PC-9 (cell line): ENCODE measurements around the gene GALNT1. TPM values are rescaled to one million over a fixed set of nuclear protein-coding genes. Genes with fewer than 3 reads are reported as not detected.

Experiments
- BruUV-seq: library from RNA; stranded (reverse); fragments of 400-500 nt; replicated peaks from 2 replicates; lab custom pipeline; 2021; lab: Mats Ljungman, UMichigan
- CTCF ChIA-PET: fragments of 300-600 bp; sonication (Branson Sonifier 250); formaldehyde crosslinking; loops from one replicate; lab custom pipeline; 2022; ENCODE audit warnings: antibody characterized with exemption; lab: Charles Lee
- POLR2A ChIA-PET: fragments of 300-600 bp; sonication (Branson Sonifier 250); formaldehyde crosslinking; loops from one replicate; lab custom pipeline; 2022; ENCODE audit warnings: antibody characterized with exemption; ENCODE audit not compliant: unreplicated experiment; lab: Charles Lee
- DNase-seq, 2 experiments: peaks; one replicate each; pipeline versions ENCODE4 v3.0.0 to v3.0.0-alpha.2; 2015 to 2022; ENCODE audit warnings: mixed read lengths in 1 of 2
- H2AFZ ChIP-seq: fragments of 200-600 bp; sonication (generic); 2 replicates; pipeline ENCODE4 v1.8.1; 2017; ENCODE audit warnings: antibody characterized with exemption
- H3F3A ChIP-seq: fragments of 200-600 bp; sonication (generic); 2 replicates; pipeline ENCODE4 v1.8.1; 2017; ENCODE audit warnings: antibody characterized with exemption, mild to moderate bottlenecking, low read depth; ENCODE audit not compliant: insufficient read depth
- H3K27ac ChIP-seq: fragments of 200-600 bp; sonication (generic); 2 replicates; pipeline ENCODE4 v1.6.1; 2016; ENCODE audit warnings: mixed run types
- H3K27me3 ChIP-seq: fragments of 200-600 bp; sonication (generic); 2 replicates; pipeline ENCODE4 v1.6.1; 2016; ENCODE audit warnings: low read depth, mixed run types; ENCODE audit not compliant: insufficient read depth
- H3K36me3 ChIP-seq: fragments of 200-600 bp; sonication (generic); 2 replicates; pipeline ENCODE4 v1.6.1; 2016; ENCODE audit warnings: low read depth, mixed run types
- H3K4me1 ChIP-seq: fragments of 200-600 bp; sonication (generic); replicated peaks from 2 replicates; pipeline ENCODE4 v1.6.1; 2016; ENCODE audit warnings: mixed run types; ENCODE audit not compliant: insufficient read depth
- H3K4me2 ChIP-seq: fragments of 200-600 bp; sonication (generic); 2 replicates; pipeline ENCODE4 v1.6.1; 2017; ENCODE audit warnings: mixed run types
- H3K4me3 ChIP-seq: fragments of 200-600 bp; sonication (generic); 2 replicates; pipeline ENCODE4 v1.6.1; 2016; ENCODE audit warnings: mixed run types
- H3K79me2 ChIP-seq: fragments of 200-600 bp; sonication (generic); 2 replicates; pipeline ENCODE4 v1.6.1; 2017; ENCODE audit warnings: low read depth, mixed run types
- H3K9me2 ChIP-seq: fragments of 200-600 bp; sonication (generic); 2 replicates; pipeline ENCODE4 v1.8.1; 2017; ENCODE audit warnings: mild to moderate bottlenecking; ENCODE audit not compliant: insufficient read depth
- H3K9me3 ChIP-seq: fragments of 200-600 bp; sonication (generic); 2 replicates; pipeline ENCODE4 v1.8.1; 2016; ENCODE audit warnings: low read depth; ENCODE audit not compliant: insufficient read depth
- H4K20me1 ChIP-seq: fragments of 200-600 bp; sonication (generic); 2 replicates; pipeline ENCODE4 v1.8.1; 2017; ENCODE audit not compliant: insufficient read depth
- CTCF ChIP-seq: fragments of 200-600 bp; sonication (generic); conservative IDR thresholded peaks from 2 replicates; pipeline ENCODE4 v1.6.1; 2017; ENCODE audit warnings: mixed run types, antibody characterized with exemption, mild to moderate bottlenecking, moderate library complexity
- EZH2 ChIP-seq: fragments of 200-600 bp; sonication (generic); IDR thresholded peaks from 2 replicates; pipeline ENCODE4 v1.8.0; 2017; ENCODE audit warnings: antibody characterized with exemption, low read depth
- intact Hi-C: fragments of 100-400 bp; cut with micrococcal nuclease; formaldehyde crosslinking; loops from one replicate; pipeline ENCODE4 v1.10.0; 2022; ENCODE audit not compliant: unreplicated experiment
- total RNA-seq: library from RNA; stranded (reverse); gene quantifications from 2 replicates; pipeline ENCODE4 v1.2.3, GENCODE V29; 2021

The GALNT1 gene
- total RNA-seq, 1 experiment from 2014 or later = 88.9 TPM

DNA sequence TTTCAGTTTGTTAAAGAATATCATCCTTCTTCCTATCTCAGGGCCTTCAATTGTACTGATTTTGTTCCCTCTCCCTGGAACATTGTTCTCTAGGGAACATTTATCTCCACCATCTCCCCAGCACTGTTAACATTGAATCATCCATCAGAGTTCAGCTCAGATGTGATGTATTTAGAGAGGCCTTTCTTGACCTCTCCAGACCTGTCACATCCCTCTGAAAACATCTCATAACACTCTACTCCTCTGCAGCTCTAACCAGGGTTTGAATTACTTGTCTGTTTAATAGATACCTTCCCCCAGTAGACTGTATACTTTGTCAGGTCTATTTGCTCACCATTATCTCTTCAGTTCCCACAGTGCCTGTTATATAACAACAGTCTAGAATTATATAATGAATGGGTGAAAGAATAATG, 98.6 kb downstream of the GALNT1 start:
- CTCF ChIA-PET = no interaction called here
- no peaks in the 10 kb centered on the region for H3K4me1 ChIP-seq
- DNase-seq = no peak
- H2AFZ ChIP-seq = no peak overlapping the region
- no peaks in the 10 kb centered on the region for H3K9me2 ChIP-seq
- H3K36me3 ChIP-seq = no peaks in the 10 kb centered on the region
- intact Hi-C loops = no loop called here
- no TSS peak for BruUV-seq
- H3K4me3 ChIP-seq = no peak overlapping the region
- H3K27me3 ChIP-seq = no peaks in the 10 kb centered on the region
- no peak overlapping the region for H3K4me2 ChIP-seq
- H3K79me2 ChIP-seq = no peaks in the 10 kb centered on the region
- POLR2A ChIA-PET = no interaction called here
- H3K9me3 ChIP-seq = no peaks in the 10 kb centered on the region
- no peak for TF ChIP-seq CTCF
- no peaks in the 10 kb centered on the region for H3F3A ChIP-seq
- no peak overlapping the region for H3K27ac ChIP-seq
- no peaks in the 10 kb centered on the region for H4K20me1 ChIP-seq

DNA sequence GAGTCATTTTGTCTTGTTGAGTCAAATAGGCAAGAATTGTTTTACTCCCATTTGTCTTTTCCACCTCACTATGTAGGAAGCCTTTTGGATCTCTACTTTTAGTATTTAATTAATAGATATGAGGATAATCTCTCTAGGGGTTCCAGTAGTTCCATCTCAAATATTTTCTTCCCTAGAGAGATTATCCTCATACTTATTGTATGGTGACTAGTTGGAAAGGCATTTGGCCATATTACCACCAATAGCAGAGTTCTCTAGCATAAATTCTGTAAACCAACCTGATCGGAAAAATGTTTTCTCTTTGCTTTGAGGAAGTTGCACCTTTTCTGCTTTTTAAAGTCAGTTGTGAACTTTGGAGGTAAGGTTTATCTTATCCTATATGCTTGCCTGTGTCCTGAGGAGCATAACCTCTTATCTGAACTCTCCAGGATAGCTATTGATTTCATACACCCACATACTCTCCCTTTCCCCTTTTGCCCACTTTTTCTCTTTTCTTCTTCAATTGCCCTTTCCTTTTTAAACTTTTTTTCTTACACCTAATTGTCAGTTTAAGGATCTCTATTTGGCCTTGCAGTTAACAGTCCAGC, 100.8 kb downstream of the GALNT1 start:
- H3K79me2 ChIP-seq = no peaks in the 10 kb centered on the region
- no peaks in the 10 kb centered on the region for H3K4me1 ChIP-seq
- H3K4me3 ChIP-seq = no peak overlapping the region
- H3K9me2 ChIP-seq = no peaks in the 10 kb centered on the region
- POLR2A ChIA-PET = interaction anchor here (0.7 kb wide), 1 partner anchor 112 kb away, joined by 17 read pairs; no protein-coding TSS in a partner anchor
- H3K36me3 ChIP-seq = no peaks in the 10 kb centered on the region
- no peak for DNase-seq
- BruUV-seq = no TSS peak
- no peaks in the 10 kb centered on the region for H3K9me3 ChIP-seq
- H2AFZ ChIP-seq = no peak overlapping the region
- intact Hi-C loops = no loop called here
- no peak overlapping the region for H3K27ac ChIP-seq
- CTCF ChIA-PET = no interaction called here
- no peak overlapping the region for H3K4me2 ChIP-seq
- no peaks in the 10 kb centered on the region for H3F3A ChIP-seq
- no peaks in the 10 kb centered on the region for H4K20me1 ChIP-seq
- TF ChIP-seq CTCF = no peak
- TF ChIP-seq EZH2 = no peak
- no peaks in the 10 kb centered on the region for H3K27me3 ChIP-seq

DNA sequence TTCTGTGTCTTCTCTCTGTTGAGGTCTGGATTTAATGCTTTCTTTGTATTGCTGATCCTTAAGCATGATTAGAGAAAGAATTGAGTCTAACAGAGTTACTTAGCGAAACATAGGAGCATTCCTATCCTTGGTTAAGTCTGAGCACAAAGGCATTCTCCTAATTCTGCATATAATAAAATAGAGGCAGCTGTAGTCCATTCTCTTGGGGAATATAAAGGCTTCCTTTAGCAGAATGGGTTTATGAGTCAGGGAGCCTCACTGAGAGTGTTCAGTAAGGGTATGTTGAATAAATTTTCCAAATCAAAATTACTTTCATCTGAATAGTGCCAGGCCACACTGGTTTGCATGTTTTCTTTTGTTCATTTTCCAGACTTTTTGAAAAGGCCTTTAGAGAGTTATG, 101.5 kb downstream of the GALNT1 start:
- H3K79me2 ChIP-seq = no peaks in the 10 kb centered on the region
- no peak overlapping the region for H3K27ac ChIP-seq
- H3K9me3 ChIP-seq = no peaks in the 10 kb centered on the region
- DNase-seq = no peak
- H4K20me1 ChIP-seq = no peaks in the 10 kb centered on the region
- H3K9me2 ChIP-seq = no peaks in the 10 kb centered on the region
- H3F3A ChIP-seq = no peaks in the 10 kb centered on the region
- no peaks in the 10 kb centered on the region for H3K27me3 ChIP-seq
- ChIA-PET POLR2A (no interaction called here), CTCF (no interaction called here)
- intact Hi-C loops = no loop called here
- TF ChIP-seq EZH2 (no peak), CTCF (no peak)
- H3K36me3 ChIP-seq = no peaks in the 10 kb centered on the region
- no peaks in the 10 kb centered on the region for H3K4me1 ChIP-seq
- no peak overlapping the region for H2AFZ ChIP-seq
- no TSS peak for BruUV-seq
- no peak overlapping the region for H3K4me3 ChIP-seq
- no peak overlapping the region for H3K4me2 ChIP-seq
